GM19328 (cell line): ENCODE measurements around the gene GPR25.
A peak's percentile ranks its signal among the peaks of the same experiment; 100 is the strongest.

Source experiments
- ATAC-seq: cut with Tn5 transposase; IDR thresholded peaks from one replicate; pipeline ENCODE4 v1.9.1; 2021; ENCODE audit warnings: mild to moderate bottlenecking, moderate library complexity; ENCODE audit not compliant: unreplicated experiment

Gene GPR25

GRCh38 chr1:200872446-200873115 is at the start of gene GPR25:
TSS of gene GPR25 (plus strand) at chr1:200872981. CDS start at chr1:200873038, 57 bp downstream.
- no peak for ATAC-seq

GRCh38 chr1:200831091-200831490 is 41.7 kb upstream of the GPR25 start:
- no peak for ATAC-seq

- no peak for ATAC-seq
These were observed 38.4 kb upstream of the GPR25 start for GRCh38 chr1:200834383-200834782.

- ATAC-seq = no peak
These were observed 36.6 kb upstream of the GPR25 start for GRCh38 chr1:200836213-200836612.

GRCh38 chr1:200837931-200838571 is 34.7 kb upstream of the GPR25 start:
- ATAC-seq = no peak

GRCh38 chr1:200838676-200839445 is 33.9 kb upstream of the GPR25 start:
- ATAC-seq = no peak

- no peak for ATAC-seq
These were observed 27.4 kb upstream of the GPR25 start for GRCh38 chr1:200845360-200845759.

GRCh38 chr1:200846398-200846797 is 26.4 kb upstream of the GPR25 start:
- no peak for ATAC-seq

- no peak for ATAC-seq
These were observed 23.4 kb upstream of the GPR25 start for GRCh38 chr1:200849430-200849829.

- ATAC-seq = no peak
These were observed 22.2 kb upstream of the GPR25 start for GRCh38 chr1:200850554-200850953.

- no peak for ATAC-seq
These were observed 15.9 kb upstream of the GPR25 start for GRCh38 chr1:200856716-200857357.

- no peak for ATAC-seq
These were observed 15.0 kb upstream of the GPR25 start for GRCh38 chr1:200857804-200858203.

- ATAC-seq = no peak
These were observed 10.7 kb upstream of the GPR25 start for GRCh38 chr1:200861937-200862647.

GRCh38 chr1:200862713-200863415 is 9.9 kb upstream of the GPR25 start:
- no peak for ATAC-seq

GRCh38 chr1:200866116-200866515 is 6.7 kb upstream of the GPR25 start:
- no peak for ATAC-seq

- peak; percentile 76 for ATAC-seq
These were observed 6.3 kb upstream of the GPR25 start for GRCh38 chr1:200866521-200866920.

GRCh38 chr1:200867018-200867811 is 5.6 kb upstream of the GPR25 start:
- no peak for ATAC-seq

- no peak for ATAC-seq
These were observed 3.4 kb upstream of the GPR25 start for GRCh38 chr1:200869376-200869752.

- ATAC-seq = peak; percentile 42
These were observed 2.9 kb upstream of the GPR25 start for GRCh38 chr1:200869753-200870391.
